Activated CD4-positive, alpha-beta T cell treated with anti-CD3 and anti-CD28 coated beads, Interleukin-2, amount 50 U/mL, for 16 hours (primary cell): Measurements from ENCODE around the gene NDUFS6.

Source experiments
- DNase-seq: peaks from one replicate; pipeline ENCODE4 v3.0.0-alpha.2; 2020

The NDUFS6 gene

DNA sequence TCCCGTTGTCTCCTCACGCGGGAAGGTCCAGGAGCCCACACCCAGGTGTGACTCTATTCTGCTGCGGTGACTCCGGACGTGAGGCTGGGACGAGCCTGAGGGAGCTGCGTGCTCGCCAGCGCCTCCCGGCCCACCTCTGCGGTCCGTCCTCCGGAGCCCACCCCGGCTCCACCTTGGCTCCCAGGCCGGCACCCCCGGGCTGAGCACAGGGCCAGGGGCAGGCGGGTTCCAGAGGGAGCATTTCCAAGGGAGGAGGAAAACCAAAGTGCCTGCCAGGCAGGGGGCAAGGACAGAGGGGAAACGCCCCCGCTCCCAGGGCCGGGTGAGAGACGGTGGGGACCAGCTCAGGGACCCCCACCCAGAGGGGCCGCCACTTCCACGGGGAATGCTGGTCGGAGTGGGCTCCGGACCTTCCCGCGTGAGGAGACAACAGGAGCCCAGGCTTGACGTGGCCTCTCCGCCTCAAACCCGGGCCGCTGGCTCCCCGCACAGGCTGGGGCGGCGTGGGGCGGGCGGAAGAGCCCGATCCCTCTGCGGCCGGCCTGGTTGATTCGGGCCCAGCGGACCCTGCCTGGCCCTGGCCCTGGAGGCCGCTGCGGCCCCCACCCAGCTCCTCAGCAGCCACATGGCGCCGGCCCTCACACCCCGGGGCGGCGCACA lies 55.5 kb downstream of the NDUFS6 start:
- no peak for DNase-seq

DNA sequence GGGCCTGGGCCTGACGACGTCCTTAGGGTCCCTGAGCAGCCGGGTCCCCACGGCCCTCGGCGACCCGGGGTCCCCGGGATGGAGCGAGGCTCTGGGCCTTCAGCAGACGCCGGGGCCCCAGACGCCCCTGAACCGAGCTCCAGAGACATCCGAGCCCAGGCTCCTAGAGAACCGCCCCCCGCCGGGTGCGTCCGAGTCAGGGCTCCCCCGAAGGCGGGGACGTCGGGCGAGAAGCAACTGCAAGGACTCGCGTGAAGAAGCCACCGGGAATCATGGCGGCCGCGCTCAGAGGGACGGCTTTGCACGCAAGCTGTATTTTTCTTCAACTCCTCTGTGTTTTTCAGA lies 56.0 kb downstream of the NDUFS6 start:
- DNase-seq, result no peak

DNA sequence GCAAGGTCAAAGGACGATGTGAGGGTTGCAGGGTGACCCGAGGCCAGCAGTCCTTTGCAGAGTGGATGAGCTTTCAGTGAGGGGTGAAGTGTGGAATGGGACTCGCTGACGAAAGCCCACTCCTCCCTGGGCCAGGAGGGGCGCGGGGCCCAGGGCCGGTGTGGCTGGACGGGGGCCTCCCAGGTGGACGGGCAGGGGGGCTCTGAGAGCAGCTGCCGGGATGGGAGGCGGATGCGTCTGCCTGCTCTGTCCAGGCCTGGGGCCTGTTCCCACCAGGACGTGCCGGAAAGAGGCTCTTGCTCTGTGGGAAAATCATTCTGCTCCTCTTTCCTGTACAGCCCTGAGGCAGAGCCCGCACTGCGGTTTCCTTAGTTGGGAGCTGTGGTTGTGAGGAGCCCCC lies 57.2 kb downstream of the NDUFS6 start:
- DNase-seq, result no peak

DNA sequence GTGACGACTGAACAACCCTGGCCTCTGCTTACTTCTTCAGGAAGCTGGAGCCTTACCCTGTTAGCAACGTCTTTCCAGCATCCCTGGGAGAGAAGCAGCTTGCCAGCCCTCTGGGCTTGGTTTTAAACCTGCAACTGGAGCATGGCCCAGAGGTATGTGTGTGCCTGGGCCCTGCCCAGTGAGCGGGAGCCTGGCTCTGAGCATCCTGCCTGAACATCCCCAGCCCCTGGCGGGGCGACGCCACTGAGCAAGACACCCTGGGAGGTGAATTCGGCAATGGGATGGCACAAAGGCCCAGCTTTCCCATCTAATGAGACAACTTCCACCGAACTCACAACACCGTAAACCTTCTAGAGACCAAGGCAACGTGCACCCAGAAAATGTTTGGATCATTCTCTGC lies 57.9 kb downstream of the NDUFS6 start:
- no peak for DNase-seq

DNA sequence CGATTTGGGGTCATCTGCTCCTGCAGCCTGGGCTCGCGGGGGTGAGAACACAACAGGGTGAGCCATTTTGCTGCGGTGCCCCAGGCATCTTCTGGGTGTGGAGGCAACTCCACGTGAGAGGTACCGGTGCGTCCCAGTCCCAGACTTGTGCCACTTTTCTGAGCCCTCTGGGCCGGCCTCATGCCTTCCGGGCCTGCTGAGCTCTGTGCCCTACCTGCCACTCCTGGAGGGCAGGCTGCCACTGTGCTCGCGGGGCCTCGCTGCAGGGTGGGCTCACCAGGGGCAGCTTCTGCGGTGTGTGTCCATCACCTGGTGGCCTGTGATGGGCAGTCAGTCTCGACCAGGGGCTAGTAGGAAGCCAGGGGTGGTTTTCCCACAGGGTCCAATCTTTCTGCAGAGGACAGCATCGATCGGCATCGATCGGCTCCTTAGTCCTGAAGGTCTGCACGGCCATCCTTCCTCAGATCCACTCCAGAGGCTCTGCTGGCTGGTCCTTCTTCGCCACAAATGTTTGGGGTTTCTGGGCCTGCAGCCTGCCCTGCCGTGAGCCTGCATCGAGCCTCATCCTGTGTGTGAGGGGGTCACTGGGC lies 58.9 kb downstream of the NDUFS6 start:
- DNase-seq, result no peak

DNA sequence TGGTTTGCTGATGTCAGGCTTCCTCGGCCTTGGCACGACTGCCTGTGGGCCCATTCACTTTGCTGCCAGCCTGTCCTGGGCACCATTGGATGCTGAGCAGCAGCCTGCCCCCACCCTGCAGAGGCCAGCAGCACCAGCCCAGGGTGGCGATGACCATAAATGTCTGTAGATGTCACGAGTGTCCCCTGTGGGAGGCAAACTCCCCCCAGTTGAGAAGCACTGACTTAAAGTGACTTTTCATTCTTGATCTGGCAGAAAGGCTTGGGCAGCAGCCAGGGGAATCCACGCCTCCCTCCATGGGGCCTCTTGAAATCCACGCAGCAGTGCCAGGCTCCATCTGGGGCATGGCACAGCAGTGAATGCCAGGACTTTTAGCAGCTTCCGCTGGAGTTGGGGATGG lies 59.7 kb downstream of the NDUFS6 start:
- no peak for DNase-seq

DNA sequence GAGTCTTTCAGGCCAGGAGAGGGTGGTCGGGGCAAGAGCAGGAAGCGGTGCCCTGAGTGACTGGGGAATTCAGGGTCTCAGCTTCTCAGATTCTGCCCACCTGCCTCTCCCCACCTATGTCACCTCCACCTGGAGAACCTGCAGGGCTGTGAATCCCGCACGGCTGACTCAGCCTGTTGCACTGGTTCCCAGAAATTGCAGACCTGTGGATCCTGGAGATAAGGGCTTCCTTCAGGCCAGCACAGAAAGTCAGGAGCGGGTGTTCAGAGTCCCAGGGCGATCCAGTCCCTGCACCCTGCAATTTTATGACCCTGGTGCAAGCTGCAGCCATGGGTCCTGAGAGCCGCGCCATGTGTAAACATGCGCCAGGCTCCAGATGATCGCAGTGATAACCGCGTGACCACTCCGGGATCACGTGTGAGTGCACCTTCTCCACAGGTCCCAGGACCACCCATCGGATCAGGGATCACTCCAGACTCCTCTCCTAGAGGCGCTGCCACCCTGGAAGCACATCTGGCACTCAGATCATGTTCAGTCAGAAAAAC lies 63.8 kb downstream of the NDUFS6 start:
- DNase-seq, result no peak

GRCh38 chr5:1865486-1865885 lies 64.3 kb downstream of the NDUFS6 start:
- no peak for DNase-seq
